ENCODE measurements around the gene TREX2.

Gene TREX2

GRCh38 chrX:153491918-153492317, 46.1 kb upstream of the TREX2 start:
- H3K4me3 ChIP-seq (ENCODE audit: low read depth, low read length), result no peak overlapping the region
- DNase-seq (ENCODE audit: low read depth), result no peak
- no peak for TF ChIP-seq CTCF (conservative IDR thresholded peaks at IDR 0.05; ENCODE audit: low read depth, low read length)

- TF ChIP-seq CTCF (conservative IDR thresholded peaks at IDR 0.05; ENCODE audit: low read depth, low read length), result no peak
- DNase-seq (ENCODE audit: low read depth), result no peak
- H3K4me3 ChIP-seq (ENCODE audit: low read depth, low read length), result no peak overlapping the region
Observed at GRCh38 chrX:153491351-153491914, 45.6 kb upstream of the TREX2 start.

- DNase-seq (ENCODE audit: low read depth), result no peak
- TF ChIP-seq CTCF (conservative IDR thresholded peaks at IDR 0.05; ENCODE audit: low read depth, low read length), result no peak
- no peak overlapping the region for H3K4me3 ChIP-seq (ENCODE audit: low read depth, low read length)
Observed at GRCh38 chrX:153490217-153490930, 44.5 kb upstream of the TREX2 start.

- no peak overlapping the region for H3K4me3 ChIP-seq (ENCODE audit: low read depth, low read length)
- no peak for TF ChIP-seq CTCF (conservative IDR thresholded peaks at IDR 0.05; ENCODE audit: low read depth, low read length)
- DNase-seq (ENCODE audit: low read depth), result peak; percentile 31
Observed at GRCh38 chrX:153488231-153488914, 42.5 kb upstream of the TREX2 start.

- TF ChIP-seq CTCF (conservative IDR thresholded peaks at IDR 0.05; ENCODE audit: low read depth, low read length), result no peak
- DNase-seq (ENCODE audit: low read depth), result no peak
- no peak overlapping the region for H3K4me3 ChIP-seq (ENCODE audit: low read depth, low read length)
Observed at GRCh38 chrX:153487590-153488071, 41.8 kb upstream of the TREX2 start.

GRCh38 chrX:153486171-153486570, 40.3 kb upstream of the TREX2 start:
- no peak for TF ChIP-seq CTCF (conservative IDR thresholded peaks at IDR 0.05; ENCODE audit: low read depth, low read length)
- DNase-seq (ENCODE audit: low read depth), result no peak

More at GRCh38 chrX:153486171-153486570, 40.3 kb upstream of the TREX2 start:
- H3K4me3 ChIP-seq (ENCODE audit: low read depth, low read length), result no peak overlapping the region

Measured in choroid plexus epithelial cell (primary cell).